Measurements from ENCODE around the gene PTPRN2.

GRCh38 chr7:158428131-158428836 lies 159.3 kb downstream of the PTPRN2 start:
- no peak for TF ChIP-seq CTCF (IDR thresholded peaks at IDR 0.05)
- no peak for TF ChIP-seq POLR2A (IDR thresholded peaks at IDR 0.05)
- no peak for TF ChIP-seq EP300 (IDR thresholded peaks at IDR 0.05)
